Glutamatergic neuron (in vitro differentiated cells): ENCODE measurements around the gene SUMF1. TPM values are rescaled to one million over a fixed set of nuclear protein-coding genes. Genes with fewer than 3 reads are reported as not detected.

Experiments
- DNase-seq: peaks from one replicate; pipeline ENCODE4 v3.0.0; 2022
- H3K27ac Mint-ChIP-seq: one replicate; pipeline ENCODE4 v1.8.0; 2020; ENCODE audit warnings: mild to moderate bottlenecking, mixed read lengths, inconsistent platforms; ENCODE audit not compliant: unreplicated experiment
- H3K27me3 Mint-ChIP-seq: one replicate; pipeline ENCODE4 v1.8.0; 2020; ENCODE audit warnings: mild to moderate bottlenecking, moderate library complexity, mixed read lengths, inconsistent platforms; ENCODE audit not compliant: unreplicated experiment
- H3K36me3 Mint-ChIP-seq: one replicate; pipeline ENCODE4 v1.8.0; 2020; ENCODE audit warnings: mild to moderate bottlenecking, mixed read lengths, inconsistent platforms; ENCODE audit not compliant: unreplicated experiment
- H3K4me1 Mint-ChIP-seq: one replicate; pipeline ENCODE4 v1.8.0; 2020; ENCODE audit warnings: mild to moderate bottlenecking, low read depth, mixed read lengths, inconsistent platforms; ENCODE audit not compliant: unreplicated experiment
- H3K4me3 Mint-ChIP-seq: one replicate; pipeline ENCODE4 v1.8.0; 2020; ENCODE audit warnings: mild to moderate bottlenecking, mixed read lengths, inconsistent platforms; ENCODE audit not compliant: unreplicated experiment
- H3K9me3 Mint-ChIP-seq: one replicate; pipeline ENCODE4 v1.8.0; 2020; ENCODE audit warnings: mild to moderate bottlenecking, moderate library complexity, mixed read lengths, inconsistent platforms; ENCODE audit not compliant: unreplicated experiment
- CTCF ChIP-seq: fragments of 200-600 bp; sonication (generic); IDR thresholded peaks from one replicate; pipeline ENCODE4 v1.5.0; 2021; ENCODE audit not compliant: partially characterized antibody, unreplicated experiment
- total RNA-seq: library from RNA; stranded (reverse); fragmentation: NEBNext Ultra II Directional; extraction: Animal tissue kit (Norgen Biotek cat#: 25700); gene quantifications from one replicate; pipeline ENCODE4 v1.2.1, GENCODE V29; 2021; ENCODE audit not compliant: unreplicated experiment

SUMF1 gene
- total RNA-seq, 1 donor from 2014 or later = 7.2 TPM

GRCh38 chr3:4399476-4399875 is 67.6 kb downstream of the SUMF1 start:
- DNase-seq = no peak
- no peak overlapping the region for H3K27ac Mint-ChIP-seq

GRCh38 chr3:4398941-4399245 is 68.2 kb downstream of the SUMF1 start:
- H3K4me1 Mint-ChIP-seq = peaks cover 4% of the 10 kb centered on the region
- H3K9me3 Mint-ChIP-seq = no peaks in the 10 kb centered on the region
- H3K36me3 Mint-ChIP-seq = no peaks in the 10 kb centered on the region
- H3K27me3 Mint-ChIP-seq = peaks cover 2% of the 10 kb centered on the region
- no peak overlapping the region for H3K4me3 Mint-ChIP-seq
- H3K27ac Mint-ChIP-seq = no peak overlapping the region
- TF ChIP-seq CTCF = no peak
- DNase-seq = no peak

More at GRCh38 chr3:4399476-4399875, 67.6 kb downstream of the SUMF1 start:
- no peak for TF ChIP-seq CTCF
- Mint-ChIP-seq H3K36me3 (no peaks in the 10 kb centered on the region), H3K4me3 (no peak overlapping the region), H3K27me3 (peaks cover 2% of the 10 kb centered on the region), H3K9me3 (no peaks in the 10 kb centered on the region), H3K4me1 (peaks cover 4% of the 10 kb centered on the region)

GRCh38 chr3:4398120-4398940 is 68.7 kb downstream of the SUMF1 start:
- DNase-seq = no peak
- no peak for TF ChIP-seq CTCF
- H3K27ac Mint-ChIP-seq = no peak overlapping the region
- no peak overlapping the region for H3K4me3 Mint-ChIP-seq
- peaks cover 1% of the 10 kb centered on the region for H3K4me1 Mint-ChIP-seq
- no peaks in the 10 kb centered on the region for H3K36me3 Mint-ChIP-seq
- H3K27me3 Mint-ChIP-seq = peaks cover 2% of the 10 kb centered on the region
- no peaks in the 10 kb centered on the region for H3K9me3 Mint-ChIP-seq

GRCh38 chr3:4397466-4397865 is 69.6 kb downstream of the SUMF1 start:
- Mint-ChIP-seq H3K27ac (no peak overlapping the region), H3K27me3 (peaks cover 2% of the 10 kb centered on the region), H3K9me3 (no peaks in the 10 kb centered on the region), H3K4me1 (no peaks in the 10 kb centered on the region), H3K36me3 (no peaks in the 10 kb centered on the region), H3K4me3 (no peak overlapping the region)
- TF ChIP-seq CTCF = no peak
- DNase-seq = no peak

GRCh38 chr3:4396542-4396941 is 70.5 kb downstream of the SUMF1 start:
- Mint-ChIP-seq H3K27me3 (no peaks in the 10 kb centered on the region), H3K9me3 (no peaks in the 10 kb centered on the region)

More at GRCh38 chr3:4396542-4396941, 70.5 kb downstream of the SUMF1 start:
- H3K4me1 Mint-ChIP-seq = no peaks in the 10 kb centered on the region
- TF ChIP-seq CTCF = no peak
- H3K4me3 Mint-ChIP-seq = no peak overlapping the region
- H3K27ac Mint-ChIP-seq = no peak overlapping the region
- DNase-seq = no peak
- H3K36me3 Mint-ChIP-seq = no peaks in the 10 kb centered on the region
